Activated B cell treated with CpG ODN at 0.5 μM for 24 hours (primary cell): ENCODE data around the gene LIF. TPM values are rescaled to one million over a fixed set of nuclear protein-coding genes. Genes with fewer than 3 reads are reported as not detected.

Source experiments
- ATAC-seq: fragments of 200-7000 bp; cut with Tn5 transposase; one replicate; pipeline ENCODE4 v1.10.0; 2021; ENCODE audit warnings: low read depth, mild to moderate bottlenecking, moderate library complexity
- CTCF ChIA-PET: fragments of 350-600 bp; sonication (Branson Sonifier 250); formaldehyde crosslinking; loops from one replicate; lab custom pipeline; 2021; ENCODE audit warnings: antibody characterized with exemption; lab: Charles Lee
- POLR2A ChIA-PET: fragments of 350-600 bp; sonication (Branson Sonifier 250); formaldehyde crosslinking; loops from one replicate; lab custom pipeline; 2021; ENCODE audit warnings: antibody characterized with exemption; lab: Charles Lee
- DNase-seq: peaks from one replicate; pipeline ENCODE4 v3.0.0; 2022
- H3K27ac Mint-ChIP-seq: one replicate; pipeline ENCODE4 v1.8.0; 2020; ENCODE audit warnings: mixed read lengths
- H3K27me3 Mint-ChIP-seq: one replicate; pipeline ENCODE4 v1.8.0; 2021; ENCODE audit warnings: mixed read lengths
- H3K36me3 Mint-ChIP-seq: one replicate; pipeline ENCODE4 v1.8.0; 2021; ENCODE audit warnings: low read depth, mixed read lengths
- H3K4me1 Mint-ChIP-seq: one replicate; pipeline ENCODE4 v1.8.0; 2021; ENCODE audit warnings: mixed read lengths
- H3K4me3 Mint-ChIP-seq: one replicate; pipeline ENCODE4 v1.8.0; 2020; ENCODE audit warnings: mild to moderate bottlenecking, mixed read lengths
- H3K9me3 Mint-ChIP-seq: one replicate; pipeline ENCODE4 v1.8.0; 2020; ENCODE audit warnings: mixed read lengths
- CTCF ChIP-seq: fragments of 200-600 bp; IDR thresholded peaks from one replicate; pipeline ENCODE4 v1.8.0; 2022; ENCODE audit warnings: antibody characterized with exemption, mild to moderate bottlenecking
- intact Hi-C: fragments of 100-400 bp; cut with micrococcal nuclease; formaldehyde crosslinking; loops from one replicate; pipeline ENCODE4 v1.15.1; 2024
- total RNA-seq: library from RNA; stranded (reverse); gene quantifications from 2 replicates; pipeline ENCODE4 v1.2.3, GENCODE V29; 2022

Gene LIF
- total RNA-seq, 1 donor from 2014 or later = 0.44 TPM

- H3K27ac Mint-ChIP-seq = no peak overlapping the region
- no peaks in the 10 kb centered on the region for H3K27me3 Mint-ChIP-seq
- H3K4me3 Mint-ChIP-seq = no peak overlapping the region
- peaks cover 52% of the 10 kb centered on the region for H3K36me3 Mint-ChIP-seq
- ChIA-PET POLR2A (interaction anchor here (7.6 kb wide), 1 partner anchor 12 kb away, joined by 131 read pairs; no protein-coding TSS in a partner anchor), CTCF (no interaction called here)
- ATAC-seq (no peak), DNase-seq (no peak)
- H3K9me3 Mint-ChIP-seq = no peaks in the 10 kb centered on the region
- peaks cover 30% of the 10 kb centered on the region for H3K4me1 Mint-ChIP-seq
- no peak for TF ChIP-seq CTCF
- intact Hi-C loops = no loop called here
These were observed 46.5 kb upstream of the LIF start for GRCh38 chr22:30293026-30293425.

GRCh38 chr22:30292069-30292970, 45.8 kb upstream of the LIF start:
- DNase-seq (no peak), ATAC-seq (no peak)
- peaks cover 34% of the 10 kb centered on the region for H3K4me1 Mint-ChIP-seq
- TF ChIP-seq CTCF = no peak
- H3K27ac Mint-ChIP-seq = no peak overlapping the region
- no peaks in the 10 kb centered on the region for H3K9me3 Mint-ChIP-seq
- H3K36me3 Mint-ChIP-seq = peaks cover 45% of the 10 kb centered on the region
- POLR2A ChIA-PET = interaction anchor here (5.5 to 7.6 kb wide), 3 partner anchors 13 to 64 kb away, joined by 68 to 131 read pairs (median 92); partner anchors contain the start of genes CCDC157, SF3A1 and TBC1D10A
- no peaks in the 10 kb centered on the region for H3K27me3 Mint-ChIP-seq
- no peak overlapping the region for H3K4me3 Mint-ChIP-seq
- CTCF ChIA-PET = interaction anchor here (7.8 kb wide), 1 partner anchor 97 kb away, joined by 275 read pairs; the partner anchor contains the start of gene RNF215
- intact Hi-C loops = no loop called here

- Mint-ChIP-seq H3K4me3 (no peak overlapping the region), H3K27ac (peak overlapping the region; percentile 82), H3K36me3 (peaks cover 34% of the 10 kb centered on the region), H3K4me1 (peaks cover 38% of the 10 kb centered on the region), H3K9me3 (no peaks in the 10 kb centered on the region), H3K27me3 (no peaks in the 10 kb centered on the region)
- ATAC-seq (no peak), DNase-seq (no peak)
- ChIA-PET POLR2A (interaction anchor here (1.2 to 7.6 kb wide), 5 partner anchors 14 to 134 kb away, joined by 3 to 131 read pairs (median 68); partner anchors contain the start of genes CCDC157, MTFP1, SF3A1 and TBC1D10A), CTCF (interaction anchor here (1.2 to 7.8 kb wide), 4 partner anchors 12 to 183 kb away, joined by 3 to 275 read pairs (median 83); partner anchors contain the start of genes RNF215 and TBC1D10A)
- intact Hi-C loops = no loop called here
- no peak for TF ChIP-seq CTCF
These were observed 44.7 kb upstream of the LIF start for GRCh38 chr22:30291058-30291892.

GRCh38 chr22:30290342-30291057, 43.9 kb upstream of the LIF start:
- TF ChIP-seq CTCF = no peak
- Mint-ChIP-seq H3K4me3 (peak overlapping the region; percentile 88), H3K27ac (peak overlapping the region; percentile 82), H3K27me3 (no peaks in the 10 kb centered on the region), H3K4me1 (peaks cover 38% of the 10 kb centered on the region), H3K9me3 (no peaks in the 10 kb centered on the region), H3K36me3 (peaks cover 27% of the 10 kb centered on the region)
- ChIA-PET CTCF (interaction anchor here (1.2 to 7.8 kb wide), 4 partner anchors 13 to 182 kb away, joined by 3 to 275 read pairs (median 83); partner anchors contain the start of genes RNF215 and TBC1D10A), POLR2A (interaction anchor here (0.5 to 7.6 kb wide), 9 partner anchors 15 to 632 kb away, joined by 3 to 131 read pairs (median 5); partner anchors contain the start of genes CCDC157, MTFP1, SF3A1 and TBC1D10A)
- intact Hi-C loops = loop anchor here (1.0 kb wide), 1 partner anchor 14 kb away; no protein-coding TSS in a partner anchor
- ATAC-seq = no peak
- no peak for DNase-seq
